ENCODE results near the gene IMMP2L.

Gene IMMP2L

GRCh38 chr7:111558991-111559390 lies 3.3 kb downstream of the IMMP2L start:
- DNase-seq (ENCODE audit: low spot score), result no peak

GRCh38 chr7:111556977-111557376 lies 5.3 kb downstream of the IMMP2L start:
- no peak for DNase-seq (ENCODE audit: low spot score)

DNA sequence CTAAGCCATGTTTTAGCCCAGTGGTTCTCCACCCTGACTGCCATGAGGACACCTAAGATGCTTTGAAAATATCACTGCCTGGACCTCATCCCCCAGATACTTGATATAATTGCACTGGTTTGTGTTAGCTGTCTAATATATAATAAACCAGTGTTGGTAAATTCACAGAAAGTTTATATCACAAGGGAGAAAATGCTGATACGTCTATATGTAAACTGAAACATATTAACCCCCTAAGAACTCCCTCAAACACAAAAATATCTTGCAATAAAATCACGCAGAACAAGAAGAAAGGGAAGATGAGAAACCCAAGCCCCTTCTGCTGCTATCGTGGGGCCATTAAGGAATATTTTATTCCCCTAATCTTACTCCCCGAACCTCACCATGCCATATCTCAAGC lies 8.2 kb downstream of the IMMP2L start:
- DNase-seq (ENCODE audit: low spot score), result no peak

GRCh38 chr7:111541067-111541466 lies 21.2 kb downstream of the IMMP2L start:
- no peak for DNase-seq (ENCODE audit: low spot score)

GRCh38 chr7:111540199-111540815 lies 22.0 kb downstream of the IMMP2L start:
- DNase-seq (ENCODE audit: low spot score), result no peak

- DNase-seq (ENCODE audit: low spot score), result no peak
Observed at GRCh38 chr7:111537134-111537533, 25.2 kb downstream of the IMMP2L start.

- DNase-seq (ENCODE audit: low spot score), result no peak
Observed at GRCh38 chr7:111535142-111535870, 27.0 kb downstream of the IMMP2L start.

GRCh38 chr7:111532625-111533024 lies 29.7 kb downstream of the IMMP2L start:
- DNase-seq (ENCODE audit: low spot score), result no peak

DNA sequence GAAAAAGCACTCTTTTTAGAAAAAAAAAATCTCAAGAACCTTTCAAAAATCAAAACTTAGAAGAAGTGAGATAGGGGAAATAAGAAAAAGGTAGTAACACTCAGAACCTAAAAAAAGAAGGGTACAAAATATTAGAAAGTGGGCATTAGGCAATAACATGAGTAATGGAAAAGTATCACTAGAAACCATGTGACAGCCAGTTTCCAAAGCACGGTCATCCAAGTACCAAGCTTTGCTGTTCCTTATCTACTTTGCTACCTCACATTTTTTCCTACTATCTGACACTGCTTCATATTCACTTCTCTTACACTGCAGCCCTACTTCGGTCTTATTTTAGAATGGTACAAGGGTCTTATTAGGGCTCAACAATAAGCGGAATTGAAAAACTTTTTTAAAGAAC lies 30.3 kb downstream of the IMMP2L start:
- DNase-seq (ENCODE audit: low spot score), result no peak

- DNase-seq (ENCODE audit: low spot score), result no peak
Observed at GRCh38 chr7:111530356-111530668, 32.0 kb downstream of the IMMP2L start.

DNA sequence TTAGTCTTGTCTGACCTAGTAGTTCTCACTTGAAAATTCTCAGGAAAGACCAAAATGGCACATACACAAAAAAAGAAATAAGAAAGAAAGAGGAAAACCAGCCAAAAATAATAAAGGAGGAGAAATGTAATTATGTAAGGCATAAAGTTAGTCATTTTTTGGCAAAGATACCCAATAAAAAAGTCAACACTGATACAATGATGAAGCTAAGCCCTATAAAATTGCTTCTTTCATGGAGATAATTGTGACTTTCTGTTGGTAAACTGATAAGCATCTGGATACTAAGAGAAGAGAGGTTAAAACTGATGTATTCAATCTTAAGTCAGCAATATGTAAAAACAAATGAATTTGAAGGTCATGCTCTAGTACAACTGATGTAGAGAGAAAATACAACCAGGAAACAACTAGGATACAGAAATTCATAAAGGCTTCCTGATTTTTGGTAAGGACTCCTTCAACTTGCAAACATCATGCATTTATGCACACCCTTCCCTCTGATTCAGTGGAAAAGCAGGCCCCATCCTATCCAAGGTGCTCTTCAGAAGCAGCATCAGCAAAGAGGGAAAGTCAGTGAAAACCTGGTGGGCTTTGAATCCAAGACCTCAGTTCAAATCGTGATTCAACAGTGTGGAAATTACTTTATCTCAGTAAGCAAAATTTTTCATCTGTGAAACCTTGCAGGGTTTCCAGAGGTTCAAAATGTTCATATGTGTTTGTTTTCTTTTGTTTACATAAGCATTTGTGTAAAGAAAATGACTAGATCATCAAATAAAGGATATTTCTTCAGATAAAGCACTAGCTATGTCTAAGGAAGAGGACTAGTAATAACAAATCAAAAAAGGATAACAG lies 32.6 kb downstream of the IMMP2L start:
- DNase-seq (ENCODE audit: low spot score), result no peak

DNA sequence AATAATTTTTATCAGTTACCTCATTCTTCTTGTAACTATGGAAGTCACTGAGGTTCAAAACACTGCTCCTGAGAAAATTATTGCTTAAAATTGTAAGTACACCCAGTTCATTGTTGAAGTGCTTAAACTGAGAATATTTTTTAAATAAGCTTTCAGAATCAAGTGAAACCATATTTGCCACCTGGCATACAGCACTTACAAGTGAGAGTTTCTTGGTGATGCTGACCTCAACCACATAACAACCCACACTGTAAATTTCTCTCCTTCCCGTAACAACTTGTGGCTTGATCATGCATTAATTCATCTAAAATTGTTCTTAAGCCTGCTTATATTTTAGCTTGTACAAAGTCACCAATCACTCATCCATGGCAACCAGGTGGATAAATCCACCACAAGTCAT lies 34.0 kb downstream of the IMMP2L start:
- no peak for DNase-seq (ENCODE audit: low spot score)

DNA sequence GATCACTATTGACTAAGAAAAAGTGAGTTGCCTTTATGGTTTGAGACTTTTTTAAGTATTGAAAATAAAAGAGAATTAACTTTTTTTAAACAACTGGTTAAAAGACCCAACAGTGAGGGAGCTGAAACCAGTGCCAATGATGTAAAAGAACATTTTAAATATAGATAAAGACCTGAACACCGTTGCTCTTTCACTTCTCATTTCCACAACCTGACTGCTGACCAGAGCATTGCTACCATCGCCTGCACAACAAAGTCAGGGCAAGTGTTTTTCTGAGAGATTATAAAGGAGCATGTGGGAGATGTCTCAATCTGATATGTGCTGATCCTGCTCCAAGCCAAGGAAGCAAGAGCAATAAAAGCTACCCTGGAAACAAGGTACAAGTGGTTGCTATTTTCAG lies 34.7 kb downstream of the IMMP2L start:
- DNase-seq (ENCODE audit: low spot score), result no peak

DNA sequence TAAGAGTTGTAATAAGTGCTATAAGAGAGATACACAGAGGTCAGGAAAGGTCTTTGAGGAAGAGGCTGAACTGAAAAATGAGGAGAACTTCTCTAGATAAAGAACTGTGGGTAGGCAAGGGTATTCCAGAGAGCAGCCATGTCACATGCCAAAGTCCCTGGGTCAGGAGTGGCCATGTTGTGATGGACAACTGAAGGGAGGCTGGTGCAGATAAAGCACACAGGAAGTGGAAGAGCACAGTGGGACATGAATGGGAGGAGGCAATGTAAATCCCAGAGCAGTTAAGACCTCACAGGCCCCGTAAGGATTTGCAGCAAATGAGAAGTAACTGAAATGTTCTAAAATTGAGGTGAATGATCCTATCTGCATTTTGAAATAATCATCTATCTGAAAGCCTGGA lies 37.2 kb downstream of the IMMP2L start:
- no peak for DNase-seq (ENCODE audit: low spot score)

GRCh38 chr7:111521660-111522059 lies 40.6 kb downstream of the IMMP2L start:
- no peak for DNase-seq (ENCODE audit: low spot score)

- no peak for DNase-seq (ENCODE audit: low spot score)
Observed at GRCh38 chr7:111518264-111518663, 44.0 kb downstream of the IMMP2L start.

GRCh38 chr7:111517549-111517951 lies 44.7 kb downstream of the IMMP2L start:
- DNase-seq (ENCODE audit: low spot score), result no peak

DNA sequence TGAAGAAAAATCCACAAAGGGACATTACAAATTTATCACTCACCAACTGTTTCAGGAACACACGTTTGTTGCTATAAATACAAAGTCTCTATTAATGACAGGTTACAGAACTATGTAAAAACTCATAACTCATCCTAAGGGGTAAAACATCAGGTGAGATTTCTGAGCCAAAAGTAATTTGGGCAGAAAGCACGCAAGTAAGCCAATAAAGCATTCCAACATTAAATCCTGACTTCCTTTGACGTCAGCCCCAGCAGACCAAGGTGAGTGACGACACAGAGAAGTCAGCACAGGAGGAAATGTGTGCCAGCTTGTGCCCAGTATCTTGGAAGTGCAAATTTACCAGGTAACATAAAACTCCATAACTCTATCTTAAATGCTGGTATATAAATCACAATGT lies 45.7 kb downstream of the IMMP2L start:
- DNase-seq (ENCODE audit: low spot score), result no peak

- DNase-seq (ENCODE audit: low spot score), result no peak
Observed at GRCh38 chr7:111513566-111513965, 48.7 kb downstream of the IMMP2L start.

DNA sequence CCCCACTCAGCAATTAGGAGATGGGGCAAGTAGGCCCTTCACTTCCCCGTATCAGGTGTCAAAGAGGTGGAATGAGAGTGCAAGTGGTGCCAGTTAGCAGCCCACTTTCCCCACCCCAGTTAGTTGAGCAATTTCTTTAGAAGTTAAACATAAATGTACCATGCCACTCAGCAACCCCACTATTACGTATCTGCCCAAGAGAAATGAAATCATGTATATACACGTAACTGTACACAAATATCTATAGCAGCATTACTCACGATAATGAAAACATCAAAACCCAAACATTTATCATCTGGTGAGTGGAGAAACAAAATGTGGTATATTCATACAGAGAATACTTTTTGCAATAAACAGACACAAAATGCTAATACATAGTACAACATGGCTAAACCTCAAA lies 50.4 kb downstream of the IMMP2L start:
- no peak for DNase-seq (ENCODE audit: low spot score)

DNA sequence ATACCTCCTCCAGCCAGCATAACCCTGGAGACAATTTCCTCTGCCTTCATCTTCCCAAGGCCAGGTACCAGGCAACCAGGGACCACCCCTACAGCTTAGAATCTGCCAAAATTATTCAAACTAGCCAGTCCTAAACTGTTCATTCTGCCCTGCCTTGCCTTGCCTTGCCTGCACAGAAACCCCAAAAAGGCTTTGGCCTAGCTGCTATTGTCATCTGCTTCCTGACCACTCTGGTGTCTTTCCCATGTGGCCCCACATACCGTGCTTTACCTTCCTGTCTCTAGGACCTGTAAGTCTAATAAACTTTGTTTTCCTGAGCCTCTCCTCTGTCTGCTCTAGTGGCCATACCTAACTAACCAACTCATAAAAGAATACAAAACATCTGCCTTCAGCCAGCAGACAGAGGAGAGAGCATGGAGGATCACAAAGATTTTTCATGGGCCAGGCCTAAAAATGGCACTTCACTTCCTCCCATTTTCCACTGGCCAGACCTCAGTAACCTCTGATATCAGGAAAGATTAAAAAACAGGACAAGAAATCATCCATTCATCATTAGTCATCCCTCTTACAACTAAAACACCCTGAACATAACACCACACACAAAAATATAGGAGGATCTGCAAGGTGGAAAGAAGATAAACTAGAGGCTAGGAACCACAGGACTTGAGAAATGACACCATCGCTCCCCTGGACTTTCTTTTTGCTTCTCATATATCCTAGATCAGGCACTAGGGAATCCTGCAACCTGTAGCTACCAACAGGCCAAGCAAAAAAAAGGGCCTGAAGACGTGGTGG lies 51.5 kb downstream of the IMMP2L start:
- DNase-seq (ENCODE audit: low spot score), result no peak

DNA sequence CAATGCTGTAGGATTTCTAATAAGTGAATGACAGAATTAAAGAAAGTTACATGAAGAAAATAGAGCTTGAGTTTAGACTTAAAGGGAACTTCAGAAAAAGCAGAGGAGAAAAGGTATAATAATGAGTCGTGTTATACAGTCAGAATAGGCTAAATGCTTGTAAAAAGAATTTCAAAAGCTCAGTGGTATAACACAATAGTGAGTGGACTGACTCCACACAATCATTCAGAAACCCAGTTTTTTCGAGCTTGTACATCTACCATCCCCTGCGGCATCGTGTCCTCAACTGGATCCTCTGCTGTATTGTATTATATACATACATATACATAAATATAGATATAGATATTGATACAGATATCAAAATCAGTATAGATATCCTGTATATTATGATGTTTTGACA lies 52.2 kb downstream of the IMMP2L start:
- DNase-seq (ENCODE audit: low spot score), result no peak

Data from globus pallidus (tissue), 1 donor.